Body of pancreas (tissue), 4 donors: ENCODE data around the gene TYROBP.

ENCODE experiments used
- CTCF ChIP-seq, 7 experiments: fragments of 450-650 bp in 4 of 7; fragments of 200-600 bp in 3 of 7; sonication (generic) in 3 of 7; IDR thresholded peaks; one replicate each; pipeline ENCODE4 v1.5.1; 2016 to 2019; ENCODE audit warnings: antibody characterized with exemption in 7 of 7
- POLR2A ChIP-seq, 3 donors: fragments of 450-650 bp; IDR thresholded peaks; one replicate each; pipeline ENCODE4 v1.6.1; 2016; ENCODE audit warnings: antibody characterized with exemption in 3 of 3, mild to moderate bottlenecking in 2 of 3

GRCh38 chr19:35879770-35880317, 28.3 kb downstream of the TYROBP start:
- no peak for TF ChIP-seq CTCF (IDR thresholded peaks at IDR 0.05)
- no peak for TF ChIP-seq POLR2A (IDR thresholded peaks at IDR 0.05)
